GM21717 (cell line): Measurements from ENCODE around the gene PLIN4.
"Not testable (repeated sequence)": the region's sequence is repeated elsewhere in the genome, so short reads cannot be mapped to it uniquely, and the experiment has no call there.

Experiments used
- ATAC-seq: cut with Tn5 transposase; IDR thresholded peaks from one replicate; pipeline ENCODE4 v1.9.1; 2021; ENCODE audit warnings: mild to moderate bottlenecking, moderate library complexity; ENCODE audit not compliant: unreplicated experiment

PLIN4 gene, protein sequence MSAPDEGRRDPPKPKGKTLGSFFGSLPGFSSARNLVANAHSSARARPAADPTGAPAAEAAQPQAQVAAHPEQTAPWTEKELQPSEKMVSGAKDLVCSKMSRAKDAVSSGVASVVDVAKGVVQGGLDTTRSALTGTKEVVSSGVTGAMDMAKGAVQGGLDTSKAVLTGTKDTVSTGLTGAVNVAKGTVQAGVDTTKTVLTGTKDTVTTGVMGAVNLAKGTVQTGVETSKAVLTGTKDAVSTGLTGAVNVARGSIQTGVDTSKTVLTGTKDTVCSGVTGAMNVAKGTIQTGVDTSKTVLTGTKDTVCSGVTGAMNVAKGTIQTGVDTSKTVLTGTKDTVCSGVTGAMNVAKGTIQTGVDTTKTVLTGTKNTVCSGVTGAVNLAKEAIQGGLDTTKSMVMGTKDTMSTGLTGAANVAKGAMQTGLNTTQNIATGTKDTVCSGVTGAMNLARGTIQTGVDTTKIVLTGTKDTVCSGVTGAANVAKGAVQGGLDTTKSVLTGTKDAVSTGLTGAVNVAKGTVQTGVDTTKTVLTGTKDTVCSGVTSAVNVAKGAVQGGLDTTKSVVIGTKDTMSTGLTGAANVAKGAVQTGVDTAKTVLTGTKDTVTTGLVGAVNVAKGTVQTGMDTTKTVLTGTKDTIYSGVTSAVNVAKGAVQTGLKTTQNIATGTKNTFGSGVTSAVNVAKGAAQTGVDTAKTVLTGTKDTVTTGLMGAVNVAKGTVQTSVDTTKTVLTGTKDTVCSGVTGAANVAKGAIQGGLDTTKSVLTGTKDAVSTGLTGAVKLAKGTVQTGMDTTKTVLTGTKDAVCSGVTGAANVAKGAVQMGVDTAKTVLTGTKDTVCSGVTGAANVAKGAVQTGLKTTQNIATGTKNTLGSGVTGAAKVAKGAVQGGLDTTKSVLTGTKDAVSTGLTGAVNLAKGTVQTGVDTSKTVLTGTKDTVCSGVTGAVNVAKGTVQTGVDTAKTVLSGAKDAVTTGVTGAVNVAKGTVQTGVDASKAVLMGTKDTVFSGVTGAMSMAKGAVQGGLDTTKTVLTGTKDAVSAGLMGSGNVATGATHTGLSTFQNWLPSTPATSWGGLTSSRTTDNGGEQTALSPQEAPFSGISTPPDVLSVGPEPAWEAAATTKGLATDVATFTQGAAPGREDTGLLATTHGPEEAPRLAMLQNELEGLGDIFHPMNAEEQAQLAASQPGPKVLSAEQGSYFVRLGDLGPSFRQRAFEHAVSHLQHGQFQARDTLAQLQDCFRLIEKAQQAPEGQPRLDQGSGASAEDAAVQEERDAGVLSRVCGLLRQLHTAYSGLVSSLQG (N-terminal part only)

DNA sequence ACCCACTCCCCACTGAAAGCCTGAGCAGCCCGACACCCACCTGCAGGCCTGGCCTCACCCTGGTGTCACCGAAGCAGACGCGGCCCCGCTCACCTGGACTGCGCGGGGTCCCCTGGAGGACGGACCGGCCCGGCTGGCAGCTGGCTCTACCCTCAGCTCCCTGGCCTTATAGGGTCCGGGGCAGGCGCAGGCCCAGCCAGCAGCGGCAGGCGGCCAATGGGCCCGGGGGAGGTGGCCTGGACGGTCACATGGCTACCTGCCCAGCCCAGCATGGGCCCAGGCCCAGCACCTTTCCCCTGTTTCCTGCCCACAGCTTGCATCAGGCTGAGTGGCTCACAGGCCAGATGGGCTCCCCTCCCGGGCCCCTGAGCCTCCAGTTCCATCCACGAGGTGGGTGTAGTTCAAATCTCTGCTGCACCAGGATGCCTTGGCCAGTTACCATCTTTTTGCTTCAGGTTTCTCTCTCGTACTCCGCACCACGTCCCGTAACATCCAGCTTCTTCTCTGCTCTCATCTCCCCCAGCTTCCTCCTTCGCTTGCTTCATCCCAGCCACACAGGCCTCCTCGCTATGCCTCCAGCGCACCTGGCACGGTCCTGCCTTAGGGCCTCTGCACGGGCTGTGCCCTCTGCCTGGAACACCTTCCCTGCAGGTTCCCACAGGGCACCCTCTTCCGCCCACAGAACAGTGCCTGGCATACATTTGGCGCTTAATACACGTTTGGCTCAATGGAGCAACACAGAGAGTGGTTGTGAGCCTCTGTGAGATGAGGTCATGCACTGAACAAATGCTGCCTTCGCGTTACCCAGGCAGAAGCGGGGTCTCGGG lies at the start of gene PLIN4:
PLIN4 (minus strand) TSS at position 142 of the 827 bp plus-strand sequence. CDS start 214 bp downstream, outside the sequence.
- no peak for ATAC-seq

DNA sequence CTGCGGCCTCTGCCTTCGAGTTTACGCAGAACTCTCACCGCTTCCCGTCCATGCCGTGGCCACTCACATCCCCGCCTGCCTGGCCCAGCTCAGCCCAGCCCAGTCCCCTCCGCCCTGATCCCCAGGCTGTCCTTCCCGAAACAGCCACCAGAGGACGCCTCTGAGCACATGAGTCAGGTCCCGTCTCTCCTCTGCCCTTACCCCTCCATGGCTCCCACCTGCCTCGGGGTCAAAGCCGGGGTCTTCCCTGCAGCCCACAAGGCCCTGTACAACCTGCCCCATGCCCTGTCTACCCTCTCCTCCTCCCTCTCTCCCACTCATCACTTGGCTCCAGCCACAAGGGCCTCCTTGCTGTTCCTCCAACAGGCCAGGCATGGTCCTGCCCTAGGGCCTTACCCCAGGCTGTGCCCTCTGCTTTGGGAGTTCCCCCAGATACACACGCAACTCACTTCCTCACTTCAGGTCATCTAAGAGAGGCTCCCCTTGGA lies 49.3 kb upstream of the PLIN4 start:
- ATAC-seq, result no peak

DNA sequence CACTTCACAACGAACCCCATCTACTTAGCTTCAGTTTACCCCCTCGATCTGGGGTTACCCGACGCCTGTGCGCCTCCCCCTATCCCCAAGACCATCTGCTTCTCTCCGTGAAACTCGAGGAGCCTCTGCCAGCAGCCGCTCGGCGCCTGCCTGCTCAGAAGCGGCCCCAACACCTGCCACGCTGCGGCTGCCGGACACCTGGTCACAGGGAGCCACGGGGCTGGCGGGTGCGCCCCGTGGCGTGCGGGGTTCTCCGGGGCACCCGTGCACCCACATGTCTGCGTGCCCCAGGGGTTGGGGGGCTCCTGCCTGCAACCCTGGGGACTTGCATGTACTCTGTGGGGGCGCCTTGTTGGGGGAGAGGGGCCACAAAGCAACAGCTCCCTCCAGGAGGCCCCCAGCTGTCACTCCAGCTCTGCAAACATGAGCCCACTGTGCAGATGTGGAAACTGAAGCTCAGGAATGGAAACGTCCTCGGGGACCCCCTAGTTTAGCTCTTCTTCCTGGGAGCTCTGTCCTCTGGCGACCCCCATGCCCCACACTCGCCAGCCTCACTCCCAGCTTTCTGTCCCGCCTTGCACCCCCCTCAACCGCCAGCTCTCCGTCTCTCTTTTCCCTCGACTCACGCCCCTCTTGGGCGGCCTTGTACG lies 48.2 kb upstream of the PLIN4 start:
- ATAC-seq, result no peak

DNA sequence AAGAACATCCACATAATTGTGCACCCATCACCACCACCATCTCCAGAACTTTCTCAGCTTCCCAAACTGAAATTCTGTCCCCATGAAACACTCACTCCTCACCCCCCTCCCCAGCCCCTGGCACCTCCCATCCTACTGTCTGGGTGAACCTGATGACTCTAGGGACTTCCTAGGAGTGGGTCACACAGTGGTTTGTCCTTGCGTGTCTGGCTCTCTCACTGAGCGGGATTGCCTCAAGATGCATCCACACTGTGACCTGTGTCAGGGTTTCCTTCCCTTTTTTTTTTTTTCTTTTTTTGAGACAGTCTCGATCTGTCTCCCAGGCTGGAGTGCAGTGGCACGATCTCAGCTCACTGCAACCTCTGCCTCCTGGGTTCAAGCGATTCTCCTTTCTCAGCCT lies 45.3 kb upstream of the PLIN4 start:
- not testable (repeated sequence) for ATAC-seq

DNA sequence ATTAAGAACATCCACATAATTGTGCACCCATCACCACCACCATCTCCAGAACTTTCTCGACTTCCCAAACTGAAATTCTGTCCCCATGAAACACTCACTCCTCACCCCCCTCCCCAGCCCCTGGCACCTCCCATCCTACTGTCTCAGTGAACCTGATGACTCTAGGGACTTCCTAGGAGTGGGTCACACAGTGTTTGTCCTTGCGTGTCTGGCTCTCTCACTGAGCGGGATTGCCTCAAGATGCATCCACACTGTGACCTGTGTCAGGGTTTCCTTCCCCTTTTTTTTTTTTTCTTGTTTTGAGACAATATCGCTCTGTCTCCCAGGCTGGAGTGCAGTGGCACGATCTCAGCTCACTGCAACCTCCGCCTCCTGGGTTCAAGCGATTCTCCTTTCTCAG lies 43.8 kb upstream of the PLIN4 start:
- ATAC-seq, result not testable (repeated sequence)

DNA sequence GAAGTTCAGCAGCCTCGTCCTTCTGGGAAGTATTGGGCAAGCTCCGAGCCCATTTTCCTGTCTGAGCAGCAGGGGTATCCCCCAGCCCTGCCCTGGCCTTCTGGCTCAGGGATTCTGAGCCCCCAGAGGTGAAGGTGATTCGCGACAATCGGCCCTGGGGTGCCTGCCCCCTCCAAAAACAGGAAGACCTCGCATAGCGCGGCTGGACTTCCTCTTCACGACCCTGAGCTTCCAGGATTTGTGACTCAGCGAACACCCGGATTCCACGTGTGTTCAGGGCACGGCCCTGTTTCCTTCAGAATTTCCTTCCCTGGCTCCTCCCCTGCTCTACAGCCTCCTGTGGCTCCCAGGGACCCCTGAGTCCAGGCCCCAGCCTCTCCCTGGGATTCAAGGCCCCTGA lies 41.3 kb upstream of the PLIN4 start, which contains the start of gene SEMA6B:
SEMA6B (minus strand) TSS at position 116 of the 400 bp plus-strand sequence. CDS start 1,227 bp downstream, outside the sequence.
- no peak for ATAC-seq

DNA sequence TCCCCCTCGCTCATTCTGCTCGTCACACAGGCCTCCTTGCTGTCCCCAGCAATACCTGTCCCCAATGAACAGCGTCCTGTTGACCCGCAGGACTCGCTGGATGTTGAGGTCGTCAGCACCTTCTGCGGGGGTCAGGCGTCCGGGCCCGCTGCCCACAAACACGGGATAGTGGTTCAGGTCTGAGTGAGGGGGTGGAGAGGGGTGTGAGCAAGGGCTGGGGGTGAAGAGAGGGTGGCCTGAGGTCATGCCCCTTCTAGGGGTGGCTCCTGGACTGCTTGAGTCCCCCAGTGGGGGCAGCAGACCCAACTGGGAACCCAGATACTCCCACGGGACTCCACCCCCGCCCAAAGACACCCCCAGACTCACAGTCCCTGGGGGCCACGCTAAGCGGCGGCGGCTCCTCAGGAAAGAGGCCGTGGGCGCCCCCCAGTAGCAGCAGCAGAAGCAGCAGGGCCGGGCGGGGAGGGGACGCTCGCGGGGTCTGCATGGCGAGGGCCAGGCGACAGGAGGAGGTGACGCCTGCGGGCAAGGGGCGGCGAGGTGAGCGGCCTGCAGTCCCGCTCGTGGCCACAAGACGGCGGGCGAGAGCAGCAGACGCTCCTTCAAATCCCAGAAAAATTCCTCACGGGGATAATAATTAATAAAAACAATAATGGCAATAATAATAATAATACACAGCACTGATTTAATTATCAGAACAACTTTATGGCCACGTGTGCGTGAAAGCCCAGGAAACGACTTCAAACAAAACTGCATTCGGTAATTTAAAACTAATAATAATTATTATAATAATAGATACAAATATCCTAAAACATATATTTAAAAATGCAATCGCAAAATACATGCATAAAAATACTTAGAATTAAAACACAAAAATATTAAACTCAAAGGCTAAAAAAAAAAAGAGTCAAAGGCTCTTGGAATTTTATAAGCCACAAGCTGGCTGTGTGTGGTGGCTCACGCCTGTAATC lies 40.0 kb upstream of the PLIN4 start:
- no peak for ATAC-seq

DNA sequence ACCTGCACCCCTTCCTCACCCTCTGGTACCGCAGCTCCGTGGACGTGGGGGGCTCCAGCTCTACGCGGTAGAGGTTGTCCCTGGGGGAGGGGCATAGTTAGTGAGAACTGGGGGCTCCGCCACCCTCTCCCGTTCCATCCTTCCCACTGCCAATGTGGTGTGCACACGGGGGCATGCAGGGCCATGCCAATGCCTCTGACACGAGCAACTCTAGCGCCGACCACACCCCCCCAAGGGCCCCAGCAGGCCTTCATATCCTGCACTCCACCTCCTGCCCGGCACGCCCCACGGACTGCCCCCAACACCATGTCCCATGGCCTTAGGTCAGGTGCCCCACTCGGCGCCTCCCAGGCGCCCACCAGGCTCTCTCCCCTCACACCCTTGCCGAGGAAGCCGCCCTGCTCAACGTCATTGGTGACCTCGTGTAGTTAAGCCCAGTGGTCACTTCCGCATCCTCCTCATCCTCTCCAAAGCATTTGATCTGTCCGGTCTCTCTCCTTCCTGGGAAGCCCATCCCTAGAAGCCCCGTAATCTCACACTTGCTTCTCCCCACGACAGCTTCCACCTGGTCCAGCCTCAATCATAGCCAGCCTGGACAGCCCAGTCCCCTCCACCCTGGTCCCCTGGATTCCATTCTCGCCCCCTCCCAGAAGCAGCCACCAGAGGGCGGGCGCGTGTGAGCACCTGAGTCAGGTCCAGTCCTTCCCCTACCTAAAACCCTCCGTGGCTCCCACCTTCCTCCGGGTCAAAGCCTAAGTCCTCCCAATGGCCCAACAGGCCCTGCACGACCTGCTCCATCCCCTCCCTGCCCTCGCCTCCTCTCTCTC lies 39.1 kb upstream of the PLIN4 start:
- ATAC-seq, result no peak

DNA sequence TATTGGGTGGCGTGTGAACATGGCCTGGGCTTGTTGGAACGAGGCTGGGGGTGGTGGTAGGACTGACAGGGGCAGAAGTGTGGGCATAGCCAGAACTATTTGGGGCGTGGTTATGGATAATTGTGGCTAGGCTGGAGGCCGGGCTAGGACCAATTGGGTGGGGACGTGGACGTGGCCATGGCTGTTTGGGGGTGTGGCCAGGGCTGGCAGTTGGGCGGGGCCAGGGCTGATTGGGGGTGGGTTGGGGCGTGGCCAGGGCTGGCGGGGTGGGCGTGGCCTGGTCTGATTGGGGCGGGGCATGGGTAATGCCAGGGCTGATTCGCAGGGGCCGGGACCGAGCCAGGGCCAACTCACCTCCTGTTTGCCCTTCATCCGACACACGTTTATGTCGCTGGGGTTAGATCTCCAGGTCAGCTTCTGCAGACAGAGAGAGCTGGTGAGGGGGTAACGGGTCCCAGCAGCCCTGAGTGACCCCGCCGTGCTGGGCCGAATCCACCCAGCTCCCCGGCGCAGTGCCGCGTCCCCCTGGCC lies 38.4 kb upstream of the PLIN4 start:
- no peak for ATAC-seq

DNA sequence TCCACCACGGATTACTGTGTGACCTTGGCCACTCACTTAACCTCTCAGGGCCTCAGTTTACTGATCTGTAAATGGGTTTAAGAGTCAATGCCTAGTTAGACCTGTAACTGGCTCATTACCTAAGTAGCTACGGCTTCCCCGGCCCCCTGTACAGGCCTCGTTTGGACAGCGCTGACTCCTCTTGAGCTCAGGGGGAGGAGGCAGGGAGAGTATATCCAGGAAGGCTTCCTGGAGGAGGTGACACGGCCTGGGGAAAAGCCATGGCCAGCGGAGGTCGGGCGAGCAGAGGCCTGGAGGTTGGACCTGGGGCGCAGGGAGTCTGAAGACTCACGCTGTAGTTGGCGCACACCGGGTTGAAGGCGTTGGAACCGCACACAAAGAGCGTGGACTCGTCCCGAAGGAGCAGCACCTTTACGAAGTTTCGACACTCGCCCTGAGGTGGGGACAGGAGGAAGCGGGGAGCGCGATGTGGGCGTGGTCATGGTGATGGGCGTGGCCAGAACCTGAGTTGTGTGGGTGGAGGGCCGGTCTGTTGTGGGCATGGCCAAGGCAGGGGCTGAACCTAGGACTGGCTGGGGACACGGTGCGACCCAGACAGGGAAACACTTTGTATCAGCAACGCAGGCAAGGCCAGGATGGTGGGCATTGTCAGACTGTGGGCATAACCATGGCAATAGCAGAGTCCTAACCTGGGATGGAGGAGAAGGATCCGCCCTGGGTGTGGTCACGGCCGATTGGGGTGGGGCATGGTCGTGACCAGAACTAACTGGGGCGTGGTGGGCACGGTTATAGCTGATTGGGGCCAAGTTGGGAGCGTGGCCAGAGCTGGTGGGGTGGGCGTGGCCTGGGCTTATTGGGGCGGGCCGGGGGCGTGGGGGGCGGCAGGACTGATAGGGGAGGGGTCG lies 37.6 kb upstream of the PLIN4 start:
- no peak for ATAC-seq

DNA sequence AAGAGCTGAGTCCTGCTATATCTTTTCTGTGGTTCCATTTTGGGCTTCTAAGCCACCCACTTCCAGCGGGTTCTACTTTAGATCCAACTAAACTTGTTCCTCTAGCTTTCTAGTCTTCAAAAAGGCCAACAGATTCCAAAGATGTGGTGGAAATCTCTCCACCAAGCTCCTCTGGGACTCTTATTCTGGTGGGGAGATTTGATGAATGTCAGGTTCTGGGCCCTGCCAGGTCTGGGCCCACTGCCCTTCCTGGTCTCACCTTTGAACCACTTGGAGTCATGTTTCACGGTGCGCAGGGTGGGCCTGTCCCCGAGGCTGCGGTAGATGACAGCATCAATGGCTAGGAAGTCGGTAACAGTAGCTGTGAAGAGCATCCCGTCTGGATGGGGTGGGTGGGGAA lies 36.4 kb upstream of the PLIN4 start:
- no peak for ATAC-seq

DNA sequence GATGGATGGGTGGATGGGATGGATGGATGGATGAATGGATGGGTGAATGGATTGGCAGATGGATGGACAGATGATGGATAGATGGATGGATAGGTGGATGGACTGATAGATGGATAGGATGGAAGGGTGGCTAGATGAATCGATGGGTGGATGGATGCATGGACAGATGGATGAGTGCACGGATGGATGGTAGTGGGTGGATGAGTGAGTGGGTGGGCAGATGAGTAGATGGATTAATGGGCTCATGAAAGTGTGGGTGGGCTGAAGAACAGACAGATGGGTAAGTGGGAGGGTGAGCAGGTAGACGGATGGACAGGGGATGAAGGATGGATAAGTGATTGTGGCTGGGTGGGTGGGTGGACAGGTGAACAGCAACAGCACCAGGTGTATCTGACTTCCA lies 35.5 kb upstream of the PLIN4 start:
- ATAC-seq, result no peak

DNA sequence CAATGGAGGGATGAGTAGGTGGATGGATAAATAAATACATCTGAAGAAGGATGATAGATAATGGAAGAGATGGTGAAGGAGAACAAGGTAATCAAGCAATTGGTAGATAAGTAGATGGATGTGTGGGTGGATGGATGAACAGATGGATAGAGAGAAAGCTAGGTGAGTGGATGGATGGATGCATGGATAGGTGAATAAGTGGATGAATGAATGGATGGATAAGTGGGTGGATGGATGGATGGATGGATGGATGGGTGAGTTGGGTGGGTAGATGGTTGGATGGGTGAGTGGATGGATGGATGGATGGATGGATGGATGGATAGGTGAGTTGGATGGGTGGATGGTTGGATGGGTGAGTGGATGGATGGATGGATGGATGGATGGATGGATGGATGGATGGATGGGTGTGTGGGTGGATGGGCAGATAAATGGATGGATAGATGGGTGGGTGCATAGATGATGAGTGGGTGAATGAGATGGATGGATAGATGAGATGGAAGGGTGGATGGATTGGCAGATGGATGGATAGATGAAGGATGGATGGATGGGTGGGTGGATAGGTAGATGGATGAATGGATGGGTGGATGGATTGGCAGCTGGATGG lies 34.9 kb upstream of the PLIN4 start:
- ATAC-seq, result no peak

DNA sequence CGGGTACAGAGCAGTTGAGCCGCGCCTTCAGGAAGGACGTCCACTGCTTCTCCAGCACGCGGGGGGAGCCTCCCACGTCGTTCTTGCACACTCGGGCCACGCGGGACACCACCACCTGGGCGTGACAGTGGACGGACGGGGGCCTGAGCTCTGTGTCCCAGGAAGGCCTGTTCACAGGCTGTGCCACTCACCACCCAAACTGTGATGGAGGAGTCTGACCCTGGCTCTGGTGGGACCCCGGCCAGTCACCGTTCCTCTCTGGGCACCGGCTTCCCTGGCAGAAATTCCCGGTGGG lies 34.2 kb upstream of the PLIN4 start:
- no peak for ATAC-seq

DNA sequence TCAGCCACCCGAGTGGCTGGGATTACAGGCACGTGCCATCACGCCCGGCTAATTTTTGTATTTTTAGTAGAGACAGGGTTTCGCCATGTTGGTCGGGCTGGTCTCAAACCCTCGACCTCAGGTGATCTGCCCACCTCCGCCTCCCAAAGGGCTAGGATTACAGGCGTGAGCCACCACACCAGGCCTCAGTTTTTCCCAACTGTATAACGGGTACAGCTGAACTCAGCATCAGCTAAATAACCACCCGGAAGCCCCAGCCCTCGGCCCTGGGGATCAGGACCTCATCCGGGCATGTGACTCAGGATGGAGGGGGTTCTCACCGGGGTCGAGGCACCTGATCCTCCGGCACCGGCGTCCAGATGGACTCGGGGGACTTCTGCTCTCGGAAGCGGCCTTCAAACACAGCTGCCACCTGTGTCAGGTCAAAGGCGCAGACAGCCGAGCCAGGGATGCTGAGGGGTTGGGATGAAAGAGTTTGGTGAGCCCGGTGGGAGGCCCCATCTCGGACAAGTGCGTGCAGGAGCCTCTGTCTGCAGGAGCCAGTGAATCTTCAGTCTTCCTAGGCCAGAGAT lies 32.3 kb upstream of the PLIN4 start:
- no peak for ATAC-seq

DNA sequence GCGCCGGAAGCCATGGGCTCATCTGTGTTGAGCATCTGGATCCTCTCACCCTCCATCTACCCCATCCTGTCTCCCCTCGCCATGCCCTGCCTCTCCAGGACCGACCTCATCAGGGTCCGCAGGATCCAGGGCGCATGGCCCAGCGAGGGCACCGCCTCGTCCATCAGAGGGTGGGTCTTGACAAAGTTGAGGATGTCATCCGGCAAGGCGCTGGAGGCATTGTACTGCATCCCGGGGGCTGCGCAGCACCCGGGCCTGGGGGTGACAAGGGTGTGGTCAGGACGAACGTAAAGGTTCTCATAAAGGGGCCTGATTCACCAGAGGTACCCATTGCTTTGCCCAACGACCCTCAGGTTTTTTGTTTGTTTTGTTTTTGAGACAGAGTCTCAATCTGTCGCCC lies 31.7 kb upstream of the PLIN4 start:
- ATAC-seq, result no peak
